NCI-H1105 treated with DMSO at 0.1 percent for 48 hours (cell line): ENCODE results near the gene ANKRD27.
"Not testable (repeated sequence)": the region's sequence is repeated elsewhere in the genome, so short reads cannot be mapped to it uniquely, and the experiment has no call there.

ENCODE experiments used
- DNase-seq: peaks from one replicate; lab custom pipeline; 2025; lab: John Stamatoyannopoulos, UW

ANKRD27 gene

DNA sequence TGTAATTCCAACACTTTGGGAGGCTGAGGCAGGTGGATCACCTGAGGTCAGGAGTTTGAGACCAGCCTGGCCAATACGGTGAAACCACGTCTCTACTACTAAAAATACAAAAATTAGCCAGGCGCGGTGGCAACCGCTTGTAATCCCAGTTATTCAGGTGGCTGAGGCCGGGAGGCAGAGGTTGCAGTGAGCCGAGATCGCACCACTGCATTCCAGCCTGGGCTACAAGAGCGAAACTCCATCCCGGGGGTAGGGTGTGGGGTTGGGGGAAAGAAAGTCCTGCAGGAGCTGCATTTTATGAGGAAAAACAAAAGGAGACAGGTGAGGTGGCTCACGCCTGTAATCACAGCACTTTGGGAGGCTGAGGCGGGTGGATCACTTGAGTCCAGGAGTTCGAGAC is 22.6 kb downstream of the ANKRD27 start:
- DNase-seq: not testable (repeated sequence)

- no peak for DNase-seq
These were observed 23.2 kb downstream of the ANKRD27 start for GRCh38 chr19:32651729-32652140.

GRCh38 chr19:32650671-32651070 is 24.3 kb downstream of the ANKRD27 start:
- no peak for DNase-seq

DNA sequence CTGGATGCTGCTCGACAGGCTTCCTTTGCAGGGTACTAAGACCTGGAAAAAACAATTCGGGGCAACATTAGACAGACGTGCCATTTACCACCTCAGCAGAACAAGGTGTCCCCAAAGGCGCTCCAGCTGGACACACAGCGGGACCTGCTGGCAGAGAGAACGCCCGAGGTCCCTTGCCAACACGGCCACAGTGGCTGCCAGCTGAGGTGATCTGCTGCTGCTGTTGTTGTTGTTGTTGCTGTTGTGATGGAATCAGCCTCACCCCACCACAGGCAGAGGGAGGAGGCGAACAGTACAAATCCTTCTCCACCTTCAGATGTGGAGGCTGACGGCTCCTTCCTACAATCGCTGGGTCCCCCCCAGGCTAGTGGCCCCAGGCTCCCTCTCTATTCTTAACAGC is 25.2 kb downstream of the ANKRD27 start:
- no peak for DNase-seq

GRCh38 chr19:32647361-32647760 is 27.6 kb downstream of the ANKRD27 start:
- no peak for DNase-seq

DNA sequence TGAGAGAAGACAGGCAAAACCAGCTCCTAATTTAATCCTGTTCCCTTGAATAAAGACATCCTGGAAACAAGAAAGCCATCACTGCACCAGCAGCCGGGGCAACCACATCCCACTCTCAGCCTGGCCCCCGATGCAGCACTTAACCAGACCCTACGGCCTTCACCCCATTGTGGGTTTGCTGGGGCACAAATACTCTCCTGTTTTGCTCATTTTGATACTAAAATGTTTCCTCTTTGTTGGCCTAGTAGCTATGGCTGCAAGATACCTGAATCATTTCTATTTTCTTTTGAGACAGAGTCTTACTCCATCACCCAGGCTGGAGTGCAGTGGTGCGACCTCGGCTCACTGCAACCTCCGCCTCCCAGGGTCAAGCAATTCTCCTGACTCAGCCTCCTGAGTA is 28.4 kb downstream of the ANKRD27 start:
- no peak for DNase-seq

DNA sequence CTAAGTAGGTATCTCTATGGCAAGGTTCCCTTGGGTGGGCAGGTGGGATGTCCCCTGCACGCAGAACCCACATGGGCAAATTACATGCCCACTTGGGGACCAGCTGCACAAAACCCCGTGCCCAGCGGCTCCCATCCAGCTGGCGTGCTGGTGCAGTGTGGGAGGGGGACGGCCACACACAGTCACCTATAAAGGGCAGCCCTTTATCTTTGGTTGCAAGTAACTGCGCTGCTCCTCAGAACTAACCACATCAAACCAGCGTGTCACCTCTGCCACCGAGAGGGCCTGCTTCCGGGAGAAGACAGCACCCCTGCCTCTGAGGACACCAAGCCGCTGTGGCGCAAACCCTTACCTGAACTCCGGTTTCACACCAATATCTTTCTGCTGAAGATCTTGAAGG is 32.2 kb downstream of the ANKRD27 start:
- no peak for DNase-seq

DNA sequence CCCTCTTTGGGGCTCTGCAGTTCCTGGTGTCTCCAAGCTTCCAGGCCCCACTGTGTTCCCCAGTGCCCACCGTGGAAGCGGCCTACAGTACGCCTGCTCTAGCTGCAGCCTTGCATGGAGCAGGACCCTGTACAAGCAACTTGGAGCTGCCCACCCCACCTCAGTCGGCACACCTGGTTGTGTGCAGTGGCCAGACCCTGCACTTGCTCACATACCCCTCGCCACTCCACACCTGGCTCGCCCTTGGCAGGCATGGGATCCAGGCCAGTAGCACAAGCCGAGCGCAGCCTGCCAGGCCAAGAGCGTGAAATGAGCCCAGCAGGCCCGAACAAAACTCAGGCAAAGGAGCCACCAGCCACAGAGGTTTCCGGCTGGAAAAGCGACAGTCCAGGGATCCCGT is 36.4 kb downstream of the ANKRD27 start:
- no peak for DNase-seq

GRCh38 chr19:32637480-32637879 is 37.5 kb downstream of the ANKRD27 start:
- no peak for DNase-seq

GRCh38 chr19:32631381-32631780 is 43.6 kb downstream of the ANKRD27 start:
- no peak for DNase-seq

DNA sequence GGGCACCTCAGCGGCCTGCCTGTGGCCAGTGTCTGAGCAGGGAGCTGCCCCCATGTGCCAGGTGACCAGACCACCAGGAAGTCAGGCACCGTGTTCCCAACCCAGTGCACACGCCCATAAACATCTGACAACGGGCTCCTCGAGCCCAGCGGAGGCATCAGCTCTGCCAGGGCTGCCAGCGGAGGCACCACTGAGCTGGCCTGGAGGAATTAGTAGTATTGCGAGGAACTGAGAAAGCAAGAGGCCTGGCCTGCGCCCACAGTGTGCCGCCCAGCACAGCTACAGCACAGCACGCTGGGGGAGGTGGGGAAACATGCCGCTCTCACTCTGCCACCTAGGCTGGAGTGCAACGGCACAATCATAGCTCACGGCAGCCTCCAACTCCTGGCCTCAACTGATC is 44.6 kb downstream of the ANKRD27 start:
- no peak for DNase-seq

- no peak for DNase-seq
These were observed 47.2 kb downstream of the ANKRD27 start for GRCh38 chr19:32627714-32628270.

- DNase-seq: no peak
These were observed 48.0 kb downstream of the ANKRD27 start for GRCh38 chr19:32626969-32627368.

GRCh38 chr19:32624410-32624809 is 50.6 kb downstream of the ANKRD27 start:
- DNase-seq: no peak

- no peak for DNase-seq
These were observed 53.0 kb downstream of the ANKRD27 start for GRCh38 chr19:32622002-32622401.

DNA sequence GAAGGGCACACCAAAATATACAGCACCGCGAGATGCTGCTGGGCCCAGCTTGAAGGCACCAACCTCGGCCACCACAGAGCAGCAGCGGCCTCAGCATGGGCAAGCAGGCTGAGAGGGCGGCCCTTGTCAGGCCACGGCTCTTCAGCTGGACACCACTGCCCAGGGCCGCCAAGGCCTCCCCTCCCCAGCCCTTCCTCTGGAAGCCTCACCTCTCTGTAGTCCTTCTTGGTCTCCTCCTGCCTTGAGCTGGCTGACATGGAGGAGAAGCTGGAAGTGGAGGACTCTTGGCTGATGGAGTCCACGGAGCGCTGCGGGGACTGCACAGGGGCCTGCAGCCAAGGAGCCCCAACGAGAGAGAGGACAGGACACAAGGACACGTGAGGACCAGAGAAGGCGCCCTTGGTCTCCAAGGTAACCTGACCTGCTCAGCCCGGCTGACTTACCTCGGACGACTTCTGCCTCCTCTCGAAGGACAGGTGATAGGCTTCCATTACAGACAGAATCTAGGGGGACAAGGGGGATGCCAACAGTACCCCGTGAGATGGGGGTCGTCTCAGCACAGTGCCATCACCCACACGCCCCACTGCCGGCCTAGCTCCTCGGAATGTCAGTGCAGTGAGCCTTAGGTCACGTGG is 55.8 kb downstream of the ANKRD27 start:
- DNase-seq: no peak

- no peak for DNase-seq
These were observed 59.4 kb downstream of the ANKRD27 start for GRCh38 chr19:32615569-32615968.

DNA sequence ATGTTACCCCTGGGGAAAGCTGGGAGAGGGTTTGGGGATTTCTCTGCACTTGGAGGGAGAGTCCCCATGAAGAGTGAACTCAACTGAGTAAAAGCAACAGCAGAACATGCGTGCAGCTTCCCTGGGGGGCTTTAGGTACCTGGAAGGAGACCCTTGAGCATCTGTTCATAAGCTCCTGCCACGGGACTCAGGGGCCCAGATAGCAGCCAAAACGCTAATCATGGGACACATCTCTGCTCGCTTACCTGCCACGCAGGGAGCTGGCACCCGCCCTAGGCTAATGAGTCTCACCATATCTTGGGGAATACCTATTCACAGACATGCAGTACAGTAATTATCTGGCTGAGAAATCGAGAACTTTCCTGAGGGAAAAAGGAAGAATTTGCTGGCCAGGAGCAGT is 60.1 kb downstream of the ANKRD27 start:
- DNase-seq: no peak

- DNase-seq: no peak
These were observed 62.0 kb downstream of the ANKRD27 start for GRCh38 chr19:32613008-32613407.

- no peak for DNase-seq
These were observed 63.8 kb downstream of the ANKRD27 start for GRCh38 chr19:32611161-32611560.

DNA sequence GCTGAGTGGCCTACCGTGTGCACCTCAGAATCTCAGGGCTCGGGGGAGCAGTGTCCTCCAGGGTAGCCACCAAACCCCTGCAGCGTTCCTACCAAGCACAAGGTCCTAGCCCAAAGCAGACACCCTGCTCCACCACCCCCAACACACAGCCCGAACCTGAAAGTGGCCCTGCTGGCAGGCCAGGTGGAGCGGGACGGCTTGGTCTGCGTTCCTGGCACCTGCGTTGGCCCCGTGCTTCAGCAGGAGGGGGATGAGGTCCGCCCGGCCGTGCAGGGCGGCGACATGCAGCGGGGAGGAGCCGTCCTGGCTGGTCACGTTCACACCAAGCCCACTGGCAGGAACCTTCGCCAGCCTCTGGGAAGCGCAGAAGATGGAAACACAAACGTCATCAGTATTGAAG is 67.5 kb downstream of the ANKRD27 start:
- no peak for DNase-seq

GRCh38 chr19:32606289-32606688 is 68.7 kb downstream of the ANKRD27 start:
- DNase-seq: no peak

DNA sequence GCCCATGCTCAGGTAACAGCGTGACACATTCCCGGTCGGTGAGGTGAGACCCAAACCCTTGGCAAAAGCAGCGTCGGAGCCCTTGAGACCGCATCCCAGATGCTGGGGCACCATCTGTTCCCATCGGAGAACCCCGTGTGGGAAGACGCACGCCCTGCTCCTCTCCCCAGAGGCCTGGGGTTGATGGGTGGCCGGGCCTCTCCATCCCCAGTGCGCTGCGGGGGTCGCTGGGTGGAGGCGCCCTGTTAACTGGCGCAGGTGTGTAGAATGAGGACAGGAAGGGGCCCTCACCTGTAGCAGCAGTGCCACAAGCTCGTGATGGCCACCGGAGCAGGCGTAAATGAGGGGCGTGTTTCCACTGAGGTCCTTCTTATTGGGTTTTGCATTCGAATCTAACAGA is 69.4 kb downstream of the ANKRD27 start:
- DNase-seq: no peak

GRCh38 chr19:32603961-32604360 is 71.0 kb downstream of the ANKRD27 start:
- no peak for DNase-seq
